ENCODE measurements around the gene MAF. TPM values are rescaled to one million over a fixed set of nuclear protein-coding genes. Genes with fewer than 3 reads are reported as not detected.
A peak's percentile ranks its signal among the peaks of the same experiment; 100 is the strongest.

Gene MAF
- total and polyA plus RNA-seq, 2 of the 13 experiments (the other 11 are each of a cell fraction or from before 2014, with no cell fraction given): 0.07 to 0.31 TPM

- CTCF ChIA-PET (ENCODE audit: low intra/inter-chr PET ratio, low total read pairs): no interaction called here
- H3K4me2 ChIP-seq (ENCODE audit: low read depth, low read length): no peak overlapping the region
- POLR2A ChIA-PET: no interaction called here
- no peaks in the 10 kb centered on the region for H4K20me1 ChIP-seq (ENCODE audit: insufficient read depth, low read length)
- no peak overlapping the region for H3K4me3 ChIP-seq (replicated peaks in 1 of 3; ENCODE audit: insufficient read depth in 1 of 3, low read depth in 2 of 3, low read length in 3 of 3)
- no peak overlapping the region for H3K27ac ChIP-seq (ENCODE audit: extremely low read length, insufficient read depth, low read length)
- TF ChIP-seq CEBPB (IDR thresholded peaks at IDR 0.05; ENCODE audit: borderline replicate concordance, low read depth, low read length) (peak; percentile 76), DBP (CRISPR knock-in tag; IDR thresholded peaks at IDR 0.05; ENCODE audit: not compliant biosample characterization) (no peak), ZNF530 (CRISPR knock-in tag; IDR thresholded peaks at IDR 0.05; ENCODE audit: low read depth) (no peak), GATAD1 (CRISPR knock-in tag; IDR thresholded peaks at IDR 0.05) (no peak)
- H3K79me2 ChIP-seq (ENCODE audit: insufficient read depth, low read length): no peaks in the 10 kb centered on the region
- FAIRE-seq (no peak), DNase-seq (ENCODE audit: low spot score) (no peak), ATAC-seq (no peak)
- no peak overlapping the region for H3K9ac ChIP-seq (ENCODE audit: insufficient read depth, low read depth, low read length)
- no peaks in the 10 kb centered on the region for H3K9me3 ChIP-seq (ENCODE audit: low read length)
- no peak overlapping the region for H2AFZ ChIP-seq (ENCODE audit: low read length)
- WGBS (ENCODE audit: low lambda C conversion rate): 48% methylated on average over 6 of the region's 6 CpGs
- in situ Hi-C loops (cut with HindIII; ENCODE audit: extremely low pct_ligation_motif_present, low pct_unique_long_range_greater_than_20kb): no loop called here
- no TSS peak for BruUV-seq (replicated peaks)
- H3K27me3 ChIP-seq (ENCODE audit: control insufficient read depth in 1 of 2, insufficient read depth in 2 of 2, low read length in 2 of 2): no peaks in the 10 kb centered on the region
- H3K4me1 ChIP-seq (ENCODE audit: insufficient read depth, low read length): no peaks in the 10 kb centered on the region
- no peaks in the 10 kb centered on the region for H3K36me3 ChIP-seq (replicated peaks in 1 of 2; ENCODE audit: control insufficient read depth in 1 of 2, insufficient read depth in 2 of 2, low read length in 2 of 2)
- intact Hi-C loops (cut with micrococcal nuclease; ENCODE audit: unreplicated experiment): no loop called here
Observed at GRCh38 chr16:79628988-79629387, 28.5 kb upstream of the MAF start.

- H4K20me1 ChIP-seq (ENCODE audit: insufficient read depth, low read length): no peaks in the 10 kb centered on the region
- ATAC-seq (no peak), DNase-seq (ENCODE audit: low spot score) (no peak), FAIRE-seq (no peak)
- no peak overlapping the region for H3K27ac ChIP-seq (ENCODE audit: extremely low read length, insufficient read depth, low read length)
- CTCF ChIA-PET (ENCODE audit: low intra/inter-chr PET ratio, low total read pairs): no interaction called here
- no peak overlapping the region for H3K4me3 ChIP-seq (replicated peaks in 1 of 3; ENCODE audit: insufficient read depth in 1 of 3, low read depth in 2 of 3, low read length in 3 of 3)
- H3K36me3 ChIP-seq (replicated peaks in 1 of 2; ENCODE audit: control insufficient read depth in 1 of 2, insufficient read depth in 2 of 2, low read length in 2 of 2): no peaks in the 10 kb centered on the region
- no TSS peak for BruUV-seq (replicated peaks)
- no peak overlapping the region for H3K4me2 ChIP-seq (ENCODE audit: low read depth, low read length)
- in situ Hi-C loops (cut with HindIII; ENCODE audit: extremely low pct_ligation_motif_present, low pct_unique_long_range_greater_than_20kb) (no loop called here), intact Hi-C loops (cut with micrococcal nuclease; ENCODE audit: unreplicated experiment) (no loop called here)
- no peaks in the 10 kb centered on the region for H3K27me3 ChIP-seq (ENCODE audit: control insufficient read depth in 1 of 2, insufficient read depth in 2 of 2, low read length in 2 of 2)
- no peaks in the 10 kb centered on the region for H3K4me1 ChIP-seq (ENCODE audit: insufficient read depth, low read length)
- no peak overlapping the region for H3K9ac ChIP-seq (ENCODE audit: insufficient read depth, low read depth, low read length)
- no peak overlapping the region for H2AFZ ChIP-seq (ENCODE audit: low read length)
- H3K79me2 ChIP-seq (ENCODE audit: insufficient read depth, low read length): no peaks in the 10 kb centered on the region
- POLR2A ChIA-PET: no interaction called here
- H3K9me3 ChIP-seq (ENCODE audit: low read length): no peaks in the 10 kb centered on the region
- 24% methylated on average over 5 of the region's 5 CpGs for WGBS (ENCODE audit: low lambda C conversion rate)
- TF ChIP-seq ZKSCAN1 (IDR thresholded peaks at IDR 0.05; ENCODE audit: low read length) (no peak), ATF6 (CRISPR knock-in tag; conservative IDR thresholded peaks at IDR 0.05) (no peak), ZNF598 (CRISPR knock-in tag; IDR thresholded peaks at IDR 0.05; ENCODE audit: borderline replicate concordance) (no peak), ZMYM2 (CRISPR knock-in tag; IDR thresholded peaks at IDR 0.05) (no peak), THAP8 (CRISPR knock-in tag; IDR thresholded peaks at IDR 0.05; ENCODE audit: borderline replicate concordance) (no peak), POLR2A (IDR thresholded peaks at IDR 0.05; ENCODE audit: insufficient read depth in 1 of 2, low read depth in 2 of 2, low read length in 2 of 2) (no peak), CEBPZ (IDR thresholded peaks at IDR 0.05; ENCODE audit: low read length) (no peak), PCBP2 (optimal IDR thresholded peaks at IDR 0.05; ENCODE audit: low read depth, low read length, poor library complexity, severe bottlenecking) (no peak)
Observed at GRCh38 chr16:79628501-79628975, 28.0 kb upstream of the MAF start.
